ENCODE data around the gene CDX1.

CDX1 gene

GRCh38 chr5:150158170-150158949, 8.2 kb upstream of the CDX1 start:
- TF ChIP-seq GATA3 (IDR thresholded peaks at IDR 0.05; ENCODE audit: low read depth, low read length) (no peak), GATA2 (IDR thresholded peaks at IDR 0.05; ENCODE audit: low read depth, low read length) (no peak)

GRCh38 chr5:150159031-150159430, 7.5 kb upstream of the CDX1 start:
- TF ChIP-seq GATA3 (IDR thresholded peaks at IDR 0.05; ENCODE audit: low read depth, low read length) (no peak), GATA2 (IDR thresholded peaks at IDR 0.05; ENCODE audit: low read depth, low read length) (no peak)

DNA sequence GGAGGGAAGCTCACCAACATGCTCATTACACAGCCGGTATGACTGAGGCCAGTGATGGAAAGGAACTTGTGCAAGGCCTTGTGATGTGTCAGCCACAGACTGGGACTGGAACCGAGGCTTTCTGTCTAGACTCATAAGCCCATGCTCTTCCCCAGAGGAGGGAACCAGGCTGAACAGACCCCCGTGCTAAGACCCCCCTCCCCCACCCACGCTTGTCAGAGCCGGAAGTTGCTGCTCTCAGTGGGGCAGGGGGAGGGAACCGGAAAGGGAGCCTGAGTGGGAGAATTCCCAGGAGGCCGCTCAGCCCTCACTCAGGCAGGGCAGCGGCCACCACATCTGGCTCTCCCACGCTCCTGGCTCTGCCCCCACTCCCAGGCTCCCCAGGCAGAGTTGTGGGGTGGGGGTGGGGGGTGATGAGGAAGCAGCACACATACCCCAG, 6.8 kb upstream of the CDX1 start:
- TF ChIP-seq GATA3 (IDR thresholded peaks at IDR 0.05; ENCODE audit: low read depth, low read length) (no peak), GATA2 (IDR thresholded peaks at IDR 0.05; ENCODE audit: low read depth, low read length) (no peak)

GRCh38 chr5:150160448-150161081, 6.0 kb upstream of the CDX1 start:
- no peak for TF ChIP-seq GATA2 (IDR thresholded peaks at IDR 0.05; ENCODE audit: low read depth, low read length)
- TF ChIP-seq GATA3 (IDR thresholded peaks at IDR 0.05; ENCODE audit: low read depth, low read length) = no peak

- TF ChIP-seq GATA2 (IDR thresholded peaks at IDR 0.05; ENCODE audit: low read depth, low read length) = no peak
- TF ChIP-seq GATA3 (IDR thresholded peaks at IDR 0.05; ENCODE audit: low read depth, low read length) = no peak
Observed at GRCh38 chr5:150161242-150162141, 5.1 kb upstream of the CDX1 start.

DNA sequence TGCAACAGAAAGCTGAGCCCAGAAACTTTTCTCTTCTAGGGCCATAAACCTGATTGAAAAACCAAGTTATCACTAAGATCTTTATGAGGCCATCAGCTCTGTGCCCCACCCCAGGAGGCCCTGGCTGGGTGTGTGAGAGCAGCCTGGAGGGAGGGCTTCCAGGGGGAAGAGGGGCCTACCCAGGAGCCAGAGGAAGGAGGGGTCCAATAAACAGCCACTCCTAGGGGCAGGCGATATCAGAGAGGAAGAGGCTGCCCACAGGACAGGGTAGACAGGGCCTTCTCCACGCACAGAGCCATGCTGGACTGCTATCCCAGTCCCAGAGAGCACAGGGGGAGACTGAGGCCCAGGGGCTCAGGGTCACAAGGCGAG, 4.5 kb upstream of the CDX1 start:
- TF ChIP-seq GATA3 (IDR thresholded peaks at IDR 0.05; ENCODE audit: low read depth, low read length) = no peak
- no peak for TF ChIP-seq GATA2 (IDR thresholded peaks at IDR 0.05; ENCODE audit: low read depth, low read length)

DNA sequence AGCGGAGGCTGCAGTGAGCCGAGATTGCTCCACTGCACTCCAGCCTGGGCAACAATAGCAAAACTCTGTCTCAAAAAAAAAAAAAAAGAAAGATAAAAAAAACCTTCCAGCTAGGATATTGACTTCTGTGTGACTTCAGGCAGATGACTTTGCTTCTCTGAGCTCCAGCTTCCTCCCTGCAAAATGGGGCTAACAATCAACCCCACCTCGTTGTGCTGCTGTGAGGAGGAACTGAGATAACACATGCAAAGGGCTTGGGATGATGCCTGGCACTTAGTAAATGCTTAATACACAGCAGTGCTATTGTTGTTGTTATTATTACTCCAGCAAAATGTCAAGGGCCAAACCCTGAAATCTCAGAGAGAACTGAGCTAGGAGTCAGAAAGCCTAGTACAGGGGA, 3.5 kb upstream of the CDX1 start:
- TF ChIP-seq GATA2 (IDR thresholded peaks at IDR 0.05; ENCODE audit: low read depth, low read length) (no peak), GATA3 (IDR thresholded peaks at IDR 0.05; ENCODE audit: low read depth, low read length) (no peak)

GRCh38 chr5:150163547-150164059, 3.0 kb upstream of the CDX1 start:
- TF ChIP-seq GATA2 (IDR thresholded peaks at IDR 0.05; ENCODE audit: low read depth, low read length) (no peak), GATA3 (IDR thresholded peaks at IDR 0.05; ENCODE audit: low read depth, low read length) (no peak)

GRCh38 chr5:150164211-150164980, 2.2 kb upstream of the CDX1 start:
- TF ChIP-seq GATA2 (IDR thresholded peaks at IDR 0.05; ENCODE audit: low read depth, low read length) (no peak), GATA3 (IDR thresholded peaks at IDR 0.05; ENCODE audit: low read depth, low read length) (no peak)

DNA sequence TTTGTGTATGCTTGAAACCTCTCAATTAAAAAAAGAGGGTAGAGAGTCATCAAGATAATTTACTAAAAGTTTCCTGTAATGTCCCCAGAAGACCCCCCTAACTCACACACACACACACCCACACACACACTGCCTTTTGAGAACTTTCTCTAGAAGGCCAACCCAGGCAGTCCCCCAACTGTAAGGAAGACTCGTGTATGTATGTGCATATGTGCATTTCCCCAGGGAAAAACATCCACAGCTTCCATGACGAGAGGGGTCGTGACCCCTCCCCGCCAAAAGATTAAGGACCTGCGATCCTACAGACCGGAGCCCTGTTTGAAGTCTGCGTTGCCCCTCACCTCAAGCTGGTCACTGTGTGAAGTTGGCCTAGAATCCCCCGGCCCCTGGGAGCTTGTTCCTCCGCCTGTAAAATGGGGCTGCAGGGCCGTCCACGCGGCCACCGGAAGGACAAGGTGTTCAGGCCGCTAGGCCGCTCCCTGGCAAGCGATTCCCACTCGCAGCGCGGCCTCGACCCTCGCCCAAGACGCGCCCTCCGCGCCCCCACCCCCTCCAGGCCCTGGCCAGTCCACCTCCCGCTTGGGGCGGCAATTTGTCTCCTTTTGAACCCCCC, 435 bp upstream of the CDX1 start:
- TF ChIP-seq GATA2 (IDR thresholded peaks at IDR 0.05; ENCODE audit: low read depth, low read length) (no peak), GATA3 (IDR thresholded peaks at IDR 0.05; ENCODE audit: low read depth, low read length) (no peak)

GRCh38 chr5:150167512-150167850, 903 bp downstream of the CDX1 start:
- no peak for TF ChIP-seq GATA3 (IDR thresholded peaks at IDR 0.05; ENCODE audit: low read depth, low read length)
- no peak for TF ChIP-seq GATA2 (IDR thresholded peaks at IDR 0.05; ENCODE audit: low read depth, low read length)

- TF ChIP-seq GATA2 (IDR thresholded peaks at IDR 0.05; ENCODE audit: low read depth, low read length) = no peak
- no peak for TF ChIP-seq GATA3 (IDR thresholded peaks at IDR 0.05; ENCODE audit: low read depth, low read length)
Observed at GRCh38 chr5:150167908-150168307, 1.3 kb downstream of the CDX1 start.

- TF ChIP-seq GATA3 (IDR thresholded peaks at IDR 0.05; ENCODE audit: low read depth, low read length) (no peak), GATA2 (IDR thresholded peaks at IDR 0.05; ENCODE audit: low read depth, low read length) (no peak)
Observed at GRCh38 chr5:150168864-150169263, 2.3 kb downstream of the CDX1 start.

Data from SH-SY5Y (cell line).